Frontal cortex (tissue), 4 donors: ENCODE data around the gene PTGR2. TPM values are rescaled to one million over a fixed set of nuclear protein-coding genes. Genes with fewer than 3 reads are reported as not detected.
"Not testable (repeated sequence)": the region's sequence is repeated elsewhere in the genome, so short reads cannot be mapped to it uniquely, and the experiment has no call there.

Experiments used
- DNase-seq, 2 donors: peaks; one replicate each; pipeline ENCODE4 v3.0.0; 2012; ENCODE audit warnings: low spot score in 2 of 2
- FAIRE-seq: peaks from 2 replicates; lab custom pipeline; 2012; peaks lifted over from hg19 to GRCh38; lab: Jason Lieb, UNC
- total RNA-seq: library from RNA; depleted of rRNA; stranded (reverse); fragments of >200 nt; gene quantifications from one replicate; pipeline ENCODE4 v1.2.3, GENCODE V29; 2014
- donor health status: control.
- donor health status: control.
- donor health status: control.

The PTGR2 gene
- total RNA-seq, 1 donor from 2014 or later, result 4.9 TPM

GRCh38 chr14:73879027-73879426 lies 27.4 kb downstream of the PTGR2 start:
- no peak for DNase-seq
- no peak for FAIRE-seq

GRCh38 chr14:73884438-73885190 lies 33.0 kb downstream of the PTGR2 start:
- FAIRE-seq (peak; percentile 50), DNase-seq (no peak)

DNA sequence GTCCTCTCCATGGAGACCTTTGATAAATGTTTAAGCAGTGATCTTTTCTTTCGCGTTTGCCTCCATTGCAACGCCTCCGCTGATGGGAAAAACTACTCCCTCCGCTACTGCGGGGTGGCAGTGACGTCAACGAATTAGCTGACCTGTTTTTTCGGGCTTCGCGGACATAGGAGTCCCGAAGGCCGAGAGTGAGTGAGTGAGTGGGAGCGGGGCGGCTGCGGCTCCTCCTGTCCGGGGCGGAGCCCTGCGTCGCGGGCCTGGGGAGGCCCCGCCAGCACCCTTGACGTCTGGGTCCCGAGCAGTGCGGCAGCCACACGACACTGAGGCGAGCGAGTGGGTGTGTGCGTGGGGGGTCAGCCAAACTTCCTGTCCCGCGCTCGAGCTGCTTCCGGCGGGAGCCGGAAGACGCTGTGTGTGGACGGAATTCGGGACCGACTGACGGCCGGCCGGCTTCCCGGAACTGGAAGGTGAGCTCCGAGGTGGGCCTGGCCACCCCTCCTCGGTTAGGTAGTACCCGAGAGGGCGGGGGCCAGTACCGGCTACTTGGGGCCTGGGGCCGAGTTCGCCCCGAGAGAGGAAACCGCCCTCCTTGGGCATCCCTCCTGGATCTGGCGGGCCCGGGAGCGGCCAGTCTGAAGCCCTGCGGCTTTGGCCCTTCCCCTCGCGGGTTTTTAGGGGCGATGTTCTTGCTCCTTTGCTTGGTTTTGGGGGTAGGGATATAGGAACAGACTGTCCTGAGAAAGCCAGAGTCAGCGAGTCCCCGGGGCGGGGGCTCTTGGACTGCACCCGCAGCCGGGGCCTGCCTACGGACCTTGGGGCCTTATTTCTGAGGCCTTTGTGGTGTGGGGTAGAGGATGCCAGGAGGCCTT lies 35.1 kb downstream of the PTGR2 start, which contains the start of gene ZNF410:
Gene ZNF410, plus strand, starts transcription at position 411 of the 869 bp plus-strand sequence. CDS start 5,317 bp downstream, outside the sequence.
- peak; percentile 70 to 83 for DNase-seq
- FAIRE-seq, result no peak

GRCh38 chr14:73887318-73887616 lies 35.6 kb downstream of the PTGR2 start:
- DNase-seq, result no peak
- no peak for FAIRE-seq

GRCh38 chr14:73887694-73888459 lies 36.2 kb downstream of the PTGR2 start:
- no peak for FAIRE-seq
- DNase-seq, result no peak

DNA sequence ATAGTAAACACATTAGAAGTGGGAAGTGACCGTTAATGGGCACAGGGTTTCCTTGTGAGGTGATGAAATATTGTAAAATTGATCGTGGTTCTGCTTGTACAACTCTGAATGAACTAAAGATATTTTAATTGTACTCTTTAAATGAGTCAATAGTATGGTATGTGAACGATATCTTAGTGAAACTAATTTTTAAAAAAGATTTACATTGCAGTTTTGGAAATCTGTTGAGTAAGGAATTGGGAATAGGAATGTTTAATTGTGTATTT lies 36.8 kb downstream of the PTGR2 start:
- no peak for DNase-seq
- FAIRE-seq, result no peak

- FAIRE-seq (no peak), DNase-seq (no peak)
Observed at GRCh38 chr14:73888971-73889370, 37.3 kb downstream of the PTGR2 start.

- DNase-seq (no peak), FAIRE-seq (no peak)
Observed at GRCh38 chr14:73889376-73889775, 37.7 kb downstream of the PTGR2 start.

DNA sequence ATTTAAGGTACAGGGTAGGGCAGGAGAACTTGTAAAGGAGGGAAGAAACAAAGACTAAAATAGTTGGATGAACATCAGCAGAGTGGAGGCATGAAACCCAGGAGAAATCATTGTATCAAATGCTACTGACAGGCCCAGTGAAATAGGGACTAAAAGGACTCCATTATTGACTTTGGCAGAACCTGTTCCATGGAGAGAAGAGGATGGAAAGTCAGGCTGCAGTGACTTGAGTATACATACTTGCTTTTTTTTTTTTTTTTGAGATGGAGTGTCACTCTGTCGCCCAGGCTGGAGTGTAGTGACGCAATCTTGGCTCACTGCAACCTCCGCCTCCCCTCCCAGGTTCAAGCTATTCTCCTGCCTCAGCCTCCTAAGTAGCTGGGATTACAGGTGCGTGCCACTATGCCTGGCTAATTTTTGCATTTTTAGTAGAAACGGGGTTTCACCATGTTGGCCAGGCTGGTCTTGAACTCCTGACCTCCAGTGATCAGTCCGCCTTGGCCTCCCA lies 42.6 kb downstream of the PTGR2 start:
- not testable (repeated sequence) for FAIRE-seq, DNase-seq

DNA sequence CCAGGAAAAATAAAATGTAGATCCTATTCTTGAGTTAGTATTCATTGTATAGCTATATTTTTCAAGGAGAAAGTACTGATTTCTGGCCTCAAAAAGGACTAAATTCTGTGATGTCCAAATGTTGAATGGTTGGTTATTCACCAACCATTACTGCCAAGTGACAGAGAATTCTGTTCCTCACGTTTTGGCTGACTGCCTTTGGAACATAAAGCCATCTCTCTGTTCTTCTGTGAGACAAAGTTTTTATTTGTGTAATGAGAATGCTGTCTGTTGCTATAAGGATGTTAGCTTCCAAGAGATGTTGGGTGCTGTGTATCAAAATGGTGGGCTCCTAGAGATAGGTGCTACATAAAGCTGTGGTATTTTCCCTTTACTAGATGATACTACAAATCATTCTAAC lies 44.3 kb downstream of the PTGR2 start:
- FAIRE-seq, result no peak

DNA sequence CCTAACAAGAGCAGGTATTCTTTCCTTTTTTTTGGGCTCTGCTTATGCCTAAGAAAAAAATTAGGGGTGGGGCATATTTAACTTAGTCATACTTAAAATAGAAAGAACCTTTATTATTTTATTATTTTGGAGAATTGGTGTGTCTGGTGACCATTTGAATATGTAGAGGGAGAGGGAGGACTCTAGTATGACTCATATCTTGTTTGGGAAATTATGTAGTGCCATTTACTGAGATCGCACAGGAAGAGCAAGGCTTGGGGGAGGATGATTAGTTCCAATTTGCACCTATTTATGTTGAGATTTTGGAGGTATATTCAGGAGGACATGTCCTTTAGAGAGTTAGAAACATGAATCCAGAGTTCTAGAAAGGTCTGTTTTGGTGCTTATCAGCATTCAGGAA lies 44.9 kb downstream of the PTGR2 start:
- DNase-seq (no peak), FAIRE-seq (no peak)

More for the DNA sequence above, 44.3 kb downstream of the PTGR2 start:
- DNase-seq, result no peak

GRCh38 chr14:73903028-73903427 lies 51.4 kb downstream of the PTGR2 start:
- FAIRE-seq, result no peak
- no peak for DNase-seq

DNA sequence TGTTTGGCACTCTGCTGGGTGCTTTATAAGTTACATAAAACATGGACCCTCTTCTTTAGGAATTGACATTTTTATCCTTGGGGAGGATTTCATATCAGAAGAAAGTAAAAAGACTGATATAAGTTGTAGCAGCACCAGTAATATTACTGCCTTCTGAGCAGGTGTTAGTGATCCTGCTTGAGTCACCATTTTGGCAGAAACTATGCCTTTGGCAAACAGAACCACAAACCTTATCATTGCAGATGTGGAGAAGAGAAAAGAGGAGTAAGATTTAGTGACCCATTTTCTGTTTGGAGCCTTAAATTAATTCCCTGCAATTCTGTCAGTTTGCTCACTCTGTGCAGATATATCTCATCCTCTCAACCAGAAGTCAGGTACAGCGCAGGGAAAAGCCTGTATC lies 58.0 kb downstream of the PTGR2 start:
- DNase-seq (no peak), FAIRE-seq (no peak)

GRCh38 chr14:73913256-73913655 lies 61.6 kb downstream of the PTGR2 start:
- no peak for DNase-seq
- no peak for FAIRE-seq

GRCh38 chr14:73916324-73916723 lies 64.7 kb downstream of the PTGR2 start:
- DNase-seq, result no peak

GRCh38 chr14:73919457-73919856 lies 67.8 kb downstream of the PTGR2 start:
- DNase-seq, FAIRE-seq: not testable (repeated sequence)

More at GRCh38 chr14:73916324-73916723, 64.7 kb downstream of the PTGR2 start:
- no peak for FAIRE-seq

GRCh38 chr14:73924337-73924736 lies 72.7 kb downstream of the PTGR2 start:
- no peak for DNase-seq
- no peak for FAIRE-seq
